Natural killer cell (primary cell): Measurements from ENCODE around the gene KRT35. TPM values are rescaled to one million over a fixed set of nuclear protein-coding genes. Genes with fewer than 3 reads are reported as not detected.

Experiments
- ATAC-seq, 3 donors: fragments of 150-1000 bp in 2 of 3; fragments of 200-7000 bp in 1 of 3; cut with Tn5 transposase; 1 replicate in 1 of 3; 2 replicates in 2 of 3; pipeline ENCODE4 v1.10.0; 2021; ENCODE audit warnings: mild to moderate bottlenecking in 2 of 3, moderate library complexity in 2 of 3
- DNase-seq, 2 donors: peaks; one replicate each; pipeline versions ENCODE4 v3.0.0 to v3.0.0-alpha.2; 2013 to 2021; ENCODE audit warnings: mixed read lengths in 1 of 2
- H3K27ac ChIP-seq: one replicate; pipeline ENCODE4 v1.5.1; 2013; ENCODE audit warnings: mild to moderate bottlenecking, low read length
- H3K27me3 ChIP-seq: one replicate; pipeline ENCODE4 v1.6.1; 2013; ENCODE audit warnings: low read length; ENCODE audit not compliant: control insufficient read depth, insufficient read depth
- H3K36me3 ChIP-seq: one replicate; pipeline ENCODE4 v1.6.1; 2013; ENCODE audit warnings: low read length; ENCODE audit not compliant: control insufficient read depth, insufficient read depth
- H3K4me1 ChIP-seq: one replicate; pipeline ENCODE4 v1.6.1; 2013; ENCODE audit warnings: low read length; ENCODE audit not compliant: control insufficient read depth, insufficient read depth
- H3K4me3 ChIP-seq: one replicate; pipeline ENCODE4 v1.5.1; 2013; ENCODE audit warnings: low read length
- H3K9me3 ChIP-seq: one replicate; pipeline ENCODE4 v1.6.1; 2013; ENCODE audit warnings: low read length; ENCODE audit not compliant: control insufficient read depth, insufficient read depth
- H3K27ac Mint-ChIP-seq, 2 donors: one replicate each; pipeline ENCODE4 v1.8.0; 2022; ENCODE audit warnings: mild to moderate bottlenecking in 2 of 2, mixed read lengths in 2 of 2, moderate library complexity in 1 of 2
- H3K27me3 Mint-ChIP-seq, 2 donors: one replicate each; pipeline ENCODE4 v1.8.0; 2022; ENCODE audit warnings: low read depth in 2 of 2, mixed read lengths in 2 of 2
- H3K36me3 Mint-ChIP-seq: one replicate; pipeline ENCODE4 v1.8.0; 2022; ENCODE audit warnings: mixed read lengths
- H3K4me1 Mint-ChIP-seq, 2 donors: one replicate each; pipeline ENCODE4 v1.8.0; 2022; ENCODE audit warnings: mixed read lengths in 2 of 2
- H3K4me3 Mint-ChIP-seq: one replicate; pipeline ENCODE4 v1.8.0; 2022; ENCODE audit warnings: mild to moderate bottlenecking, moderate library complexity, mixed read lengths
- H3K9me3 Mint-ChIP-seq, 2 donors: one replicate each; pipeline ENCODE4 v1.8.0; 2022; ENCODE audit warnings: mixed read lengths in 2 of 2
- CTCF ChIP-seq: fragments of 200-600 bp; IDR thresholded peaks from one replicate; pipeline ENCODE4 v1.8.0; 2022; ENCODE audit warnings: antibody characterized with exemption
- WGBS: methylation state at CpG from one replicate; pipeline ENCODE4 v1.1.7; 2013; ENCODE audit warnings: missing lambda C conversion rate; ENCODE audit not compliant: insufficient coverage; 5-methylcytosine and 5-hydroxymethylcytosine counted together
- intact Hi-C: fragments of 100-400 bp; cut with micrococcal nuclease; formaldehyde crosslinking; loops from one replicate; pipeline ENCODE4 v1.14.2; 2022
- total RNA-seq, 4 donors: library from RNA; stranded (reverse); fragments of 120-200 nt in 1 of 4; gene quantifications; one replicate each; pipeline versions ENCODE4 v1.2.3 to v1.2.4, GENCODE V29; 2013 to 2022

Gene KRT35
- total RNA-seq, 3 donors from 2014 or later (not counting 1 experiment from before 2014, with no cell fraction given) = not detected

- H3K27ac Mint-ChIP-seq = no peak overlapping the region
- H3K4me3 ChIP-seq = no peak overlapping the region
- DNase-seq (no peak), ATAC-seq (no peak)
- no peaks in the 10 kb centered on the region for H3K36me3 ChIP-seq
- peaks cover 14 to 18% of the 10 kb centered on the region in 2 donors for H3K27me3 Mint-ChIP-seq
- H3K27ac ChIP-seq = no peak overlapping the region
- 91% methylated on average over 11 of the region's 11 CpGs for WGBS
- no peaks in the 10 kb centered on the region for H3K9me3 ChIP-seq
- no peaks in the 10 kb centered on the region for H3K4me1 Mint-ChIP-seq
- no peaks in the 10 kb centered on the region for H3K9me3 Mint-ChIP-seq
- H3K36me3 Mint-ChIP-seq = no peaks in the 10 kb centered on the region
- intact Hi-C loops = no loop called here
- no peaks in the 10 kb centered on the region for H3K27me3 ChIP-seq
- no peaks in the 10 kb centered on the region for H3K4me1 ChIP-seq
- no peak for TF ChIP-seq CTCF
- no peak overlapping the region for H3K4me3 Mint-ChIP-seq
Observed at GRCh38 chr17:41464173-41464572, 16.8 kb downstream of the KRT35 start.

DNA sequence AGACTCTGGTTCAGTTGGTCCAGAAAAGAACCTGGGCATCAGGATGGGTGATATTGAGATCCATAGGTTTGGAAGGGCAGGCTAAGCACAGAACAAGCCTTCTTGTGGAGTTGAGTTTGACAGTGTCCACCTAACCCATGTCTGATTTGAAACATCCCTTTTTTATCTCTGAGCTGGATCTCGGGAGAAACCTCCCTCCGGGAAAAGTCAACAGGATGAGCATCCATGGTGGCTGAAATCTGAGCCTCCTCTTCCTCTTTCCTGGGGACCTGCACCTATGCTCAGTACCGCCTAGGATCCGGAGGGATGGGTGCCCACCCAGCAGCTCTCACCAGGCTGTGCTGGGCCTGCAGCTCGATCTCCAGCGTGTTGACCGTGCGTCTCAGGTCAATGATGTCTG, 17.2 kb downstream of the KRT35 start:
- H3K27ac ChIP-seq = no peak overlapping the region
- 92% methylated on average over 8 of the region's 8 CpGs for WGBS
- no peak overlapping the region for H3K4me3 ChIP-seq
- intact Hi-C loops = no loop called here
- no peaks in the 10 kb centered on the region for H3K9me3 Mint-ChIP-seq
- H3K4me1 ChIP-seq = no peaks in the 10 kb centered on the region
- H3K4me3 Mint-ChIP-seq = no peak overlapping the region
- no peaks in the 10 kb centered on the region for H3K9me3 ChIP-seq
- no peak overlapping the region for H3K27ac Mint-ChIP-seq
- H3K27me3 Mint-ChIP-seq = peaks cover 10 to 17% of the 10 kb centered on the region in 2 donors
- DNase-seq = no peak
- ATAC-seq = no peak
- H3K36me3 ChIP-seq = no peaks in the 10 kb centered on the region
- no peak for TF ChIP-seq CTCF
- H3K36me3 Mint-ChIP-seq = no peaks in the 10 kb centered on the region
- no peaks in the 10 kb centered on the region for H3K27me3 ChIP-seq
- H3K4me1 Mint-ChIP-seq = no peaks in the 10 kb centered on the region

GRCh38 chr17:41462705-41463104, 18.2 kb downstream of the KRT35 start:
- ATAC-seq (no peak), DNase-seq (no peak)
- H3K9me3 Mint-ChIP-seq = no peaks in the 10 kb centered on the region
- intact Hi-C loops = no loop called here
- Histone ChIP-seq H3K27ac (no peak overlapping the region), H3K27me3 (no peaks in the 10 kb centered on the region), H3K36me3 (no peaks in the 10 kb centered on the region), H3K4me1 (no peaks in the 10 kb centered on the region), H3K9me3 (no peaks in the 10 kb centered on the region), H3K4me3 (no peak overlapping the region)
- 77% methylated on average over 15 of the region's 15 CpGs for WGBS
- no peaks in the 10 kb centered on the region for H3K36me3 Mint-ChIP-seq
- H3K27ac Mint-ChIP-seq = no peak overlapping the region
- H3K4me3 Mint-ChIP-seq = no peak overlapping the region
- no peaks in the 10 kb centered on the region for H3K4me1 Mint-ChIP-seq
- TF ChIP-seq CTCF = no peak
- peaks cover 0 to 14% of the 10 kb centered on the region in 2 donors for H3K27me3 Mint-ChIP-seq

DNA sequence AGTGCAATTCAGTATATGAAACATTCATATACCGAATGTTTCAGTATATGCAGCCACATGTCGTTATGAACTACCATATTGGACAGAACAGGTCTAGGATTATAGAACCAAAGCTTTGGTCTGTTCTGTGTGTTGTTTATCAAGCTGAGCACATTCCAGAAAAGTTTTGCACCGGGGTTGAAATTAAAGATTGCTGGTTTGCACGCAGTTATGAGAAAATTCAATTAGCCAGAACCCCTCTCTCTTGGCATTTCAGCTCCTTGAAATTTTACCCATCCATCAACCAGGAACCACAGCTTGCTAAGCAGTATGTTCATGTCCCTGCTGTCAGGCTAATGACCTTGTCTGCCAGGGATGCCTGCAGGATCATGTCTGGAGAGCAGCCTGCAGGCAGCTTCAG, 23.3 kb downstream of the KRT35 start:
- Mint-ChIP-seq H3K9me3 (no peaks in the 10 kb centered on the region), H3K4me3 (no peak overlapping the region), H3K4me1 (no peaks in the 10 kb centered on the region), H3K27me3 (peaks cover 16 to 19% of the 10 kb centered on the region in 2 donors), H3K36me3 (no peaks in the 10 kb centered on the region), H3K27ac (no peak overlapping the region)
- H3K9me3 ChIP-seq = no peaks in the 10 kb centered on the region
- TF ChIP-seq CTCF = no peak
- no peaks in the 10 kb centered on the region for H3K4me1 ChIP-seq
- no peak overlapping the region for H3K4me3 ChIP-seq
- no peaks in the 10 kb centered on the region for H3K27me3 ChIP-seq
- no peak overlapping the region for H3K27ac ChIP-seq
- intact Hi-C loops = no loop called here
- WGBS = 84% methylated on average over 4 of the region's 4 CpGs
- H3K36me3 ChIP-seq = no peaks in the 10 kb centered on the region
- ATAC-seq = no peak
- no peak for DNase-seq
